Mammary epithelial cell (primary cell): Measurements from ENCODE around the gene EMC9.

Source experiments
- CTCF ChIP-seq, 2 donors: IDR thresholded peaks in 1 of 2; conservative IDR thresholded peaks in 1 of 2; 2 replicates each; pipeline ENCODE4 v1.5.1; 2011 to 2012; ENCODE audit warnings: inconsistent platforms in 2 of 2, low read length in 2 of 2, mild to moderate bottlenecking in 2 of 2, control low read depth in 1 of 2, low read depth in 1 of 2; ENCODE audit not compliant: insufficient read depth in 1 of 2; ENCODE audit errors: extremely low read depth in 1 of 2
- EZH2 ChIP-seq: IDR thresholded peaks from 2 replicates; pipeline ENCODE4 v1.6.1; 2012; ENCODE audit warnings: low read length, inconsistent platforms, borderline replicate concordance

- TF ChIP-seq CTCF (conservative IDR thresholded peaks at IDR 0.05 in 1 of 2, IDR thresholded peaks at IDR 0.05 in 1 of 2; ENCODE audit: extremely low read depth in 1 of 2, insufficient read depth in 1 of 2, low read depth in 1 of 2, low read length in 2 of 2) (no peak), EZH2 (no peak)
Measured at GRCh38 chr14:24113379-24113800, 28.0 kb downstream of the EMC9 start.
